ENCODE results near the gene ZFP36L1. TPM values are rescaled to one million over a fixed set of nuclear protein-coding genes. Genes with fewer than 3 reads are reported as not detected.
"Not testable (repeated sequence)": the region's sequence is repeated elsewhere in the genome, so short reads cannot be mapped to it uniquely, and the experiment has no call there.

ZFP36L1 gene
- total and polyA plus RNA-seq, 3 experiments from 2014 or later, result 124 to 133 (median 128) TPM

GRCh38 chr14:68763843-68764242, 29.0 kb downstream of the ZFP36L1 start:
- peaks cover 6 to 27% (median 17%) of the 10 kb centered on the region in 3 donors for H3K4me1 Mint-ChIP-seq
- H3K27ac Mint-ChIP-seq, result peak overlapping the region in 1 of 8 donors; percentile 17
- H3K27ac ChIP-seq (ENCODE audit: low read depth, low read length); DNase-seq; H3K4me3 Mint-ChIP-seq; H3K36me3 ChIP-seq (ENCODE audit: insufficient read depth, low read length); CTCF ChIA-PET; H3K9me3 ChIP-seq (ENCODE audit: low read length); H3K9me3 Mint-ChIP-seq; H3K27me3 ChIP-seq (ENCODE audit: insufficient read depth, low read length, poor library complexity, severe bottlenecking); H3K4me1 ChIP-seq (ENCODE audit: insufficient read depth, low read length); H3K36me3 Mint-ChIP-seq; H3K4me3 ChIP-seq (ENCODE audit: low read length); POLR2A ChIA-PET; H3K27me3 Mint-ChIP-seq: not testable (repeated sequence)

GRCh38 chr14:68762953-68763764, 29.7 kb downstream of the ZFP36L1 start:
- Histone ChIP-seq H3K36me3 (ENCODE audit: insufficient read depth, low read length) (no peaks in the 10 kb centered on the region), H3K4me1 (ENCODE audit: insufficient read depth, low read length) (peaks cover 2% of the 10 kb centered on the region), H3K27ac (ENCODE audit: low read depth, low read length) (peak overlapping the region; percentile 47), H3K4me3 (ENCODE audit: low read length) (no peak overlapping the region), H3K9me3 (ENCODE audit: low read length) (no peaks in the 10 kb centered on the region), H3K27me3 (ENCODE audit: insufficient read depth, low read length, poor library complexity, severe bottlenecking) (no peaks in the 10 kb centered on the region)
- ChIA-PET CTCF (no interaction called here), POLR2A (no interaction called here)
- Mint-ChIP-seq H3K4me3 (no peak overlapping the region), H3K9me3 (no peaks in the 10 kb centered on the region), H3K27ac (peak overlapping the region in 1 of 8 donors; percentile 17), H3K36me3 (no peaks in the 10 kb centered on the region), H3K27me3 (no peaks in the 10 kb centered on the region), H3K4me1 (peaks cover 8 to 31% (median 19%) of the 10 kb centered on the region in 3 donors)
- no peak for DNase-seq

- Histone ChIP-seq H3K27me3 (ENCODE audit: insufficient read depth, low read length, poor library complexity, severe bottlenecking) (no peaks in the 10 kb centered on the region), H3K4me1 (ENCODE audit: insufficient read depth, low read length) (peaks cover 14% of the 10 kb centered on the region), H3K9me3 (ENCODE audit: low read length) (no peaks in the 10 kb centered on the region), H3K4me3 (ENCODE audit: low read length) (no peak overlapping the region), H3K36me3 (ENCODE audit: insufficient read depth, low read length) (no peaks in the 10 kb centered on the region), H3K27ac (ENCODE audit: low read depth, low read length) (no peak overlapping the region)
- no peaks in the 10 kb centered on the region for H3K36me3 Mint-ChIP-seq
- H3K4me3 Mint-ChIP-seq, result no peak overlapping the region
- peak overlapping the region in 1 of 8 donors; percentile 2 for H3K27ac Mint-ChIP-seq
- no peaks in the 10 kb centered on the region for H3K27me3 Mint-ChIP-seq
- peaks cover 14 to 34% (median 26%) of the 10 kb centered on the region in 3 donors for H3K4me1 Mint-ChIP-seq
- DNase-seq, result no peak
- ChIA-PET CTCF (interaction anchor here (1.2 kb wide), 1 partner anchor 27 kb away, joined by 3 read pairs; no protein-coding TSS in a partner anchor), POLR2A (no interaction called here)
- no peaks in the 10 kb centered on the region for H3K9me3 Mint-ChIP-seq
Observed at GRCh38 chr14:68761391-68761790, 31.5 kb downstream of the ZFP36L1 start.

- no peaks in the 10 kb centered on the region for H3K27me3 ChIP-seq (ENCODE audit: insufficient read depth, low read length, poor library complexity, severe bottlenecking)
- H3K4me1 ChIP-seq (ENCODE audit: insufficient read depth, low read length), result peaks cover 14% of the 10 kb centered on the region
- ChIA-PET CTCF (interaction anchor here (1.2 kb wide), 1 partner anchor 27 kb away, joined by 3 read pairs; no protein-coding TSS in a partner anchor), POLR2A (no interaction called here)
- no peaks in the 10 kb centered on the region for H3K9me3 ChIP-seq (ENCODE audit: low read length)
- Mint-ChIP-seq H3K36me3 (no peaks in the 10 kb centered on the region), H3K9me3 (no peaks in the 10 kb centered on the region), H3K27ac (peak overlapping the region in 1 of 8 donors; percentile 40), H3K4me3 (no peak overlapping the region), H3K4me1 (peaks cover 15 to 35% (median 29%) of the 10 kb centered on the region in 3 donors), H3K27me3 (no peaks in the 10 kb centered on the region)
- no peak for DNase-seq
- H3K36me3 ChIP-seq (ENCODE audit: insufficient read depth, low read length), result no peaks in the 10 kb centered on the region
- H3K27ac ChIP-seq (ENCODE audit: low read depth, low read length), result no peak overlapping the region
- no peak overlapping the region for H3K4me3 ChIP-seq (ENCODE audit: low read length)
Observed at GRCh38 chr14:68760761-68761160, 32.1 kb downstream of the ZFP36L1 start.

GRCh38 chr14:68759937-68760336, 32.9 kb downstream of the ZFP36L1 start:
- no peak overlapping the region for H3K4me3 Mint-ChIP-seq
- Histone ChIP-seq H3K27ac (ENCODE audit: low read depth, low read length) (no peak overlapping the region), H3K4me1 (ENCODE audit: insufficient read depth, low read length) (peaks cover 14% of the 10 kb centered on the region), H3K9me3 (ENCODE audit: low read length) (no peaks in the 10 kb centered on the region), H3K27me3 (ENCODE audit: insufficient read depth, low read length, poor library complexity, severe bottlenecking) (no peaks in the 10 kb centered on the region), H3K36me3 (ENCODE audit: insufficient read depth, low read length) (no peaks in the 10 kb centered on the region), H3K4me3 (ENCODE audit: low read length) (no peak overlapping the region)
- H3K4me1 Mint-ChIP-seq, result peaks cover 13 to 30% (median 22%) of the 10 kb centered on the region in 3 donors
- no peaks in the 10 kb centered on the region for H3K27me3 Mint-ChIP-seq
- no peaks in the 10 kb centered on the region for H3K36me3 Mint-ChIP-seq
- ChIA-PET CTCF (no interaction called here), POLR2A (no interaction called here)
- H3K9me3 Mint-ChIP-seq, result no peaks in the 10 kb centered on the region
- H3K27ac Mint-ChIP-seq, result peak overlapping the region in 3 of 8 donors; percentile 38 to 54 (median 42)
- no peak for DNase-seq

- H3K27ac Mint-ChIP-seq, result no peak overlapping the region
- POLR2A ChIA-PET, result no interaction called here
Observed at GRCh38 chr14:68759017-68759560, 33.8 kb downstream of the ZFP36L1 start.

GRCh38 chr14:68758301-68758700, 34.6 kb downstream of the ZFP36L1 start:
- H3K4me3 ChIP-seq (ENCODE audit: low read length), result no peak overlapping the region
- DNase-seq, result no peak
- H3K27ac Mint-ChIP-seq, result no peak overlapping the region
- H3K4me1 Mint-ChIP-seq, result peaks cover 14 to 35% (median 27%) of the 10 kb centered on the region in 3 donors
- no peaks in the 10 kb centered on the region for H3K9me3 Mint-ChIP-seq
- no peaks in the 10 kb centered on the region for H3K9me3 ChIP-seq (ENCODE audit: low read length)
- H3K27me3 ChIP-seq (ENCODE audit: insufficient read depth, low read length, poor library complexity, severe bottlenecking), result no peaks in the 10 kb centered on the region
- CTCF ChIA-PET, result interaction anchor here (1.1 to 1.5 kb wide), 2 partner anchors 9 to 17 kb away, joined by 3 read pairs; no protein-coding TSS in a partner anchor
- POLR2A ChIA-PET, result interaction anchor here (0.7 kb wide), 1 partner anchor 383 kb away, joined by 3 read pairs; no protein-coding TSS in a partner anchor
- peak overlapping the region; percentile 67 for H3K27ac ChIP-seq (ENCODE audit: low read depth, low read length)
- no peak overlapping the region for H3K4me3 Mint-ChIP-seq
- no peaks in the 10 kb centered on the region for H3K36me3 ChIP-seq (ENCODE audit: insufficient read depth, low read length)
- H3K27me3 Mint-ChIP-seq, result no peaks in the 10 kb centered on the region
- H3K36me3 Mint-ChIP-seq, result no peaks in the 10 kb centered on the region
- peaks cover 14% of the 10 kb centered on the region for H3K4me1 ChIP-seq (ENCODE audit: insufficient read depth, low read length)

More at GRCh38 chr14:68759017-68759560, 33.8 kb downstream of the ZFP36L1 start:
- Histone ChIP-seq H3K9me3 (ENCODE audit: low read length) (no peaks in the 10 kb centered on the region), H3K27me3 (ENCODE audit: insufficient read depth, low read length, poor library complexity, severe bottlenecking) (no peaks in the 10 kb centered on the region), H3K27ac (ENCODE audit: low read depth, low read length) (peak overlapping the region; percentile 67), H3K4me3 (ENCODE audit: low read length) (no peak overlapping the region), H3K36me3 (ENCODE audit: insufficient read depth, low read length) (no peaks in the 10 kb centered on the region), H3K4me1 (ENCODE audit: insufficient read depth, low read length) (peaks cover 14% of the 10 kb centered on the region)
- Mint-ChIP-seq H3K4me1 (peaks cover 12 to 28% (median 20%) of the 10 kb centered on the region in 3 donors), H3K4me3 (no peak overlapping the region), H3K9me3 (no peaks in the 10 kb centered on the region), H3K36me3 (no peaks in the 10 kb centered on the region), H3K27me3 (no peaks in the 10 kb centered on the region)
- no peak for DNase-seq
- CTCF ChIA-PET, result interaction anchor here (1.1 to 1.5 kb wide), 2 partner anchors 9 to 18 kb away, joined by 3 read pairs; no protein-coding TSS in a partner anchor

- H3K36me3 ChIP-seq (ENCODE audit: insufficient read depth, low read length), result no peaks in the 10 kb centered on the region
- peaks cover 14% of the 10 kb centered on the region for H3K4me1 ChIP-seq (ENCODE audit: insufficient read depth, low read length)
- POLR2A ChIA-PET, result interaction anchor here (0.7 kb wide), 1 partner anchor 383 kb away, joined by 3 read pairs; no protein-coding TSS in a partner anchor
- no peaks in the 10 kb centered on the region for H3K27me3 ChIP-seq (ENCODE audit: insufficient read depth, low read length, poor library complexity, severe bottlenecking)
- no peak for DNase-seq
- Mint-ChIP-seq H3K27me3 (no peaks in the 10 kb centered on the region), H3K4me3 (no peak overlapping the region), H3K36me3 (no peaks in the 10 kb centered on the region), H3K4me1 (peaks cover 14 to 35% (median 27%) of the 10 kb centered on the region in 3 donors), H3K9me3 (no peaks in the 10 kb centered on the region), H3K27ac (no peak overlapping the region)
- peak overlapping the region; percentile 67 for H3K27ac ChIP-seq (ENCODE audit: low read depth, low read length)
- CTCF ChIA-PET, result interaction anchor here (0.8 to 1.5 kb wide), 3 partner anchors 8 to 17 kb away, joined by 3 read pairs; no protein-coding TSS in a partner anchor
- H3K4me3 ChIP-seq (ENCODE audit: low read length), result no peak overlapping the region
- no peaks in the 10 kb centered on the region for H3K9me3 ChIP-seq (ENCODE audit: low read length)
Observed at GRCh38 chr14:68757618-68758081, 35.2 kb downstream of the ZFP36L1 start.
